DMS153 (cell line): ENCODE measurements around the gene RTN4R.

Experiments used
- DNase-seq: peaks from one replicate; lab custom pipeline; 2025; lab: John Stamatoyannopoulos, UW

The RTN4R gene

DNA sequence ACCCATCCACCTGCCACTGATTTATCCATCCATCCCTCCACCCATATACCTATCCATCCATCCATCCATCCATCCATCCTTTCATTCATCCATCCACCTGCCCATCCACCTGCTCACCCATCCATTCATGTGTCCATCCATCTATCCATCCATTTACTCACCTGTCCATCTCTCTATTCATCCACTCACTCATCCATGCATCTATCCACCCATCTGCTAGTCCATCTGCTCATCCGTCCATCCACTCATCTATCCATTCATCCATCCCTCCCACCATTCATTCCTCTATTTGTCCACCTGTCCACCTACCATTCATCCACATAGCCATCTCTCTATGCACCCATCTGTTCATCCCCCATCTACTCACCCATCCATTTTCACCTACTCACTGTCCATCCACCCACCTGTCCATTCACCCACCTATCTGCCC is 68.7 kb downstream of the RTN4R start:
- DNase-seq, result no peak

DNA sequence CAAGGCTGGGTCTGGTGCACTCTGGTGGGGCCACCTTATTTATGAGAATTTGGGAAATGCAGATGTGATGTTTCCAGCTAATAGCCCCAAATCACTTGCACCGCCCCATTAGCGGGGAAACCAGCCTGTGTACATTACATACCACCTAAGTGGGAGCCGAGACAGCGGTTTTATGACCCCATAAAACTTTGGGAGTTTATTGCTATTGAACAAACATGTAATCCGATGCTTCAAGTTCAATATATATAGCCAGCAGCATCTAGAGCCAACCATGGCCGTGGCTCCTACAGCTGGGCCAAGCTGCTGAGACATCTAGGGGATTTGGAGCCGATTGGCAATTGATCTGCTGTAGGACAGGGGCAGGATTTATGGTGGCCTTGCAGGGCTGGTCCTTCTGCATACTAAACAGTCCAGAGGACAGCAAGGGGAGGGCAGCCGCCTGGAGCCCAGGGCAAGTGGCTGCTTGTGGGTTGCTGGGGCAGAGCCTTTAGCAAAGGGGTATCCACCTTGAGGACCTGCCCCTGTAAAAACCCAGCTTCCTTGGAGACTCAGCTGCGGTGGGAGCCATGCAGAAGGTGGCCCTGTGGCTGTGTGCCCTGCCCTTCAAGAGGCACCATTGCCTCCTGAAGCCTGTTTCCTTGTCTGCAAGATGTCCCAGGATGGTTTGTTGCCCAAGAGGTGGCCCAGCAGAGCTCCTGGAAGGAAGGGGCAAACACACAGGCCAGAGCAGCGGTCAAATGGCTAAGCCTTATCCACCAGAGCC is 69.4 kb downstream of the RTN4R start:
- DNase-seq, result peak; percentile 27

DNA sequence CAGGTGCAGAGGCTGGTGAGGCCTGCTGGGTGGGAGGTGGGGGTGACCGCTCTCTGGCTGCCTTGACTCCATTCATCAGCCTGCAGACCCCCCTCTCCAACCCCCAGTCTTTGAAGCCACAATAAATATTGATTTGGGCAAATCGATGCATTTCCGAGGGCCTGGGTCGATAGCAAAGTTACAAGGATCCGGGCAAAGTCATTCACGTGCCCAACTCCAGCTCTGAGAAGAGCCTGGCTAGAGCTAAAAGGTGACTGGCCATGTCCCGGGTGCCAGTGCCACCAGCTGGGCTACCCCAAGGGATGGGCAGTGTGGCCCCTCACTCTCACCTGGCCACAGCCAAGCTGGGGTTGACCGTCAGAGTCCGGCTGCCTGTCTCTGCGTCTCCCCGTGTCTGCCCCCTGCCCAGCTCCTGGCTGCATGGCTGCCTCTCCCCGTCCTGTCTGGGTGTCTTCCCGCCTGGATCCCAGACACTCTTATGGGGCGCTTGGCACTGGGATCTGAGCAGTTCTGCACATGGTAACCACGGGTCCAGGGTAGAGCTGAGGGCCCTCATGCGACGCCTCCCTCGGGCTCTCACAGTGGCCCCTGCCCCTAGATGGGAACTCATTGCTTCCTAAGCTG is 70.6 kb downstream of the RTN4R start:
- DNase-seq, result no peak

DNA sequence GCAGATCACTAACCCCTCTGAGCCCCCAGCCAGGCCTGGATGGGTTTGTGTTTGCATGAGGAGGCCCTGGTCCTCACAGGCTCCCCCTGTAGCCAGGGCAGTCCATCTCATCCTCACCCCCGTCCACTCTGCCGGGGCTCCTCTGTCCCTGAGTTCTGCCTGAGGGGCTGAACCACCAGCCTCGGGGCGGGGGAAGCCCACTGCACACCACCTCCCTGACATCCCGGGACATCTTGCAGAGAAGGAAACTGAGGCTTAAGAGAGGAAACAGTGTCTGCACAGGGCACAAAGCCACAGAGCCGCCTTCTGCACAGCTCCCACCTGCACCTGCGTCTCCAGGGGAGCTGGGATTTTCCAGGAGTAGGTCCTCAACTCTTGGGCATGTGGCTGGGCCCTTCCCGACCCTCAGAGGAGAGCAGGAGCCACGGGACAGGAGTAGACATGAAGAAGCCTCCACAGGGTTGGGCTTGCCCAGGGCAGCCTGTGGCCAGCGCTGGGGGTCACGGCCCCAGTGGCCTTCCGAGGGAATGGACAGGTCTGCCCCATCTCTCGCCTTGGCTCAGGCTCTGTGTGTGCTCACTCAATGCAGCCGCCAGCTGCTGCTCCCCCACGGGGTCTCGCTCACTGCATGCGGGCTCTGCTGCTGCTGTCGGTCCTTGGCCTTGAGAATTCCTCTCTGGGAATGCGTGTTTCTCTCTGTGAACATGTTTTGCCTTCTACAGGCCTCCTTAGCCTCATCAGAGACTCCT is 71.8 kb downstream of the RTN4R start:
- no peak for DNase-seq

DNA sequence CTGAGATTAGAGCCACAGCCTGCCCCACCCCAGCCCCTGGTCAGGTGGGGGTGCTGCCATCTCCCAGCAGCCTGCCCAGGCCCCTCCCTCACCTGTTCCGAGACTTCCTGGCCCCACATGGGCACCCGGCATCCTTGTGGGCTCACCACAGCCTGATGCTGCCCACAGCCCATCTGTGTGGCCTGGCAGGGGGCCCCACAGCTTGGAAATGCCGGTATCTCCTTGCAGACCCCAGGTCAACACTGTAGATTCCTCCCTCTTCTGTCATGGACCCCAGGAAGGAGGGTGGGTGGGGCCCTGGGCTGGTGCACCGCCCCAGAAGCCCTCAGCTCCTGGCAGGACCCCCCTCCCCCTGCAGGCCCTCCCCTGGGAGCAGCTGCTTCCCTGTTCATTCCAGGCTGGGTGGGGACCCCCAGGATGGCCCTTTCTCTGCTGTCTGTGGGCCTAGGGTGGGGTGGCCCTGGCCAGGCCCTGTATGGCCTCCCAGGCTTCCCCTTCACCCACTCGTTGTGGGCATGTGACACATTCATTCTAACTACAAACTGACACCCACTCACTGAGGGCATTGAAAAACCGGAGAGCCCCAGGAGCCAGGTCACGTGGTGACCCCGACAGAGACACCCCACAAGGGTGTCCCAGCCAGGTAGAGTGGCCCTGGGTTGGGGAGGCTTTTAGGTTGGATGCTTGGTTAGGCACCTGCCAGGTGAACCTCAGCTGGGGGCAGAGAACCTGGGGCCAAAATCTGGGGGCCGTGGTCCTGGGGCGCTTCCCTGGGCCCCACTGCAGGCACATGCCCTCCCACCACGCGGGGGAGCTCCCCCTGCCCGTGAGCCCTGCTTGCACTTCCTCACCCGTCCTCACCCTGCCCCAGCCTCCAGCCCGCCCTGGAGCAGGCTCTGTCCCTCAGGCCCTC is 73.2 kb downstream of the RTN4R start:
- no peak for DNase-seq

DNA sequence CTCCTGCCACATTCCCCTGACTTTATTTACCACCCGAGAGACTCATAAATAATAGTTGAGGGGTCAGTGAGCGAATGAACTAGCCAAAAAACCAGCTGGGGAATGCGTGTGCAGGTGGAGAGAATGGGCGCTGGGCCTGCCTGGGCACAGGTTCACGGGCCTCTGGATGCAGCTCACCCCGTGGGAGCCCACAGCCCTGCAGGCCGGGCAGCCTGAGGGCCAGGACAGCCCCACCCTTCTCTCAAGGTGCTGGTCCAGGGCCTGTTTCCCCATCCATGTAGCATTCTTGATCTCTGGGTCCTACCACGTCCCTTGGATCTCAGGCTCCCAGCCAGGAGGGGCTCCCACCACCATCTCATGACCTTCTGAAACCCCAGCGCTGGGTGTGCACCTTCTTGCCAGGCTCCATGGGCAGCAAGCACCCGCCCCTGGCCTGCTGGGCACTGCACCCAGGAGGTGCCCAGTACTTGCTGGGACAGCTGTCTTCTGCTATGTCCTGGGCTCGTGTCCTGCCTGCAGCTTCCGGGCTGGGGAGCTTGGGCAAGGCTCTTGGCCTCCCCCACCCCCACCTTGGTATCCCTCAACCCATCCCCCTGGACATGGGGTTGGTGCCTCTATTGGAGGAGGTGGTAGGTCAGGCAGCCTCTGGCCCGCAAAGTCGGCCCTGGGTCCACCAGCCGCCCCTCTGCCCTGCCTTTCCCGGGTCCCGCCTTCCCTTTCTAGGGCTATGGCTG is 74.2 kb downstream of the RTN4R start:
- DNase-seq, result no peak

DNA sequence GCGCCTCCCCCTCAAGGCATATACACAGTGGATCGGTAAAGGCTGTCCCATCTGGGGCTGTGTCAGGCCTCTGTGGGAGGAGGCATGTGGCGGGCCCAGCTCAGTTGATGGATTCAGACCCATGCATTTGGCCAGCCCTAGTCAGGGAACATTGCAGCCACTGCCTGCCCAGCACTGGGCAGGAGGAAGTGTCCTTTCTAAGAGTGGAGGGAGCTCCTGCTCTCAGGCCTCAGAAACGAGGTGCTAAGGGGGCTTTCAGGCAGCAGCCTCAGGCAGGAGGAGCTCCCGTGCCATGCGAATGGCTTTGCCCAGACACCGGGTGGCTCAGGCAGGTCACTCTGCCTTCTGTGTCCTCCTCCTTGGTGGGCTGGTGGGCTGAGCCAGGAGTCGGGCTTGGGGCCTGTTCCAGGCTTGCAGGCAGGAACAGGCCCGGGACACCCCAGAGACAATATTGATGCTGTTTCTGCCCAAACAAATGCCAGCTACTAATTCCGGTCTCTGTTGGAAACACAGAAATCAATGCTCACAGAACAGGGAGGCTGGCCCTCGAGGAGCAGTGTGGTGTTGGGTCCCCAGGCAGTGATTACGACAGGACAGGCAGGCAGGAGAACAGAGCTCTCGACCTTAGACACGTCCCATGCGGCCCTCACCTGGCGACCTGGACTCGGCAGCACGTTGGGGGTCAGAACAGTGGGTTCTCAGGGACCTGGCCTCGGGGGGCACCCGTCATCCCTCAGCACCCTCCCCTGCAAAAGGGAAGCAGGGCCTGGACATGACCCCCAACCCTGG is 75.0 kb downstream of the RTN4R start:
- DNase-seq, result no peak

DNA sequence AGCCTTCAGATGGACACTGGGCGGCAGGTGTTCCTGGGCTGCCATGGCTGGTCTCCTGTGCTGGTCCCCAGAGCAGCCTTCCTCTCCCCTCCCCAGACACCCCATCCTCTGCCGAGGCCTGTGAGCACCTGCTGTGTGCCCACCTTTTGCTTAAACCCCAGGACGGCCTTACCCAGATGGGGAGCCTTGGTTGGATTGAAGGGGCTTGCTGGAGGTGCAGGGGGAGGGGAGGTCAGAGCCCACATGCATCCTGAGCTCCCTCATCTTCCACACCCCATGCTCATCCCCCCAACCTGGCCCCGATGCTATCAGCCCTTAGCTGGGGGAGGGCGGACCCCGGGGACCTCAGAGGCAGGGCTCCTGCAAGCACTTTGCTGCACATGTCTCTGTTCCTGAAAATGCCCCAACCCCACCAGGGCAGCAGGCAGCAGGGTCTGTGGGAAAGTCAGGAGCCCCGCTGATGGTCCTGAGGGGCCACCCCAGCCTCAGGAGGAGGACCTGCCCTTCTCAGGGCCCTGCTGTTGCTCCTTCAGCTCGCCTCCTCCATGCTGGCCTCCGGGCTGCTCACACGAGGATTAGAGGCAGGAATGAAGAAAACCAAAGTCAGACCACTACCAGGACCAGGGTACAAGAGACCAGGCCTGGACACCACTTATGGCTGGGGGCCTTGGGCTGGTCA is 75.7 kb downstream of the RTN4R start:
- DNase-seq, result no peak

DNA sequence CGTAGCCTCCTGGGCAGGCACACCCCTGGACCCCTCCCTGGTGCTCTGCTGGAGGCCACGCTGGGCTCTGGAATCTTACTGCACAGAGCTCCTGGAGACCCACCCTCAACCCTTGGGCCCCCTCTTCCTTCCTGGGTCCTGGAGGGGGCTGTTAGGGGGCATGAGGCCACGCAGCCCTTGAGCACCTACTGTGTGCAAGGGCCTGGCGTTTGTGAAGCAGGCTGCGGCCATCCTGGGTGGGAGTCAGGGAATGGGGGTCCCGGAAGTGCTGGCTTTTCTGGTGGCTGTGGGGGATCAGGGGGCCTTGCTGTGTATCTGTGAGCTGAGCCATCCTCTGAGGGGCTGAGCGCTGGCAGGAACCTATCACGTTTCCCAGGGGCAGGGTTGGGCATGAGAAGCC is 76.3 kb downstream of the RTN4R start:
- DNase-seq, result no peak
